Lower leg skin (tissue), 3 donors: ENCODE data around the gene AASDHPPT.

Experiments used
- CTCF ChIP-seq, 3 donors: fragments of 450-650 bp; IDR thresholded peaks; one replicate each; pipeline ENCODE4 v1.5.1; 2016; ENCODE audit warnings: antibody characterized with exemption in 3 of 3, mild to moderate bottlenecking in 3 of 3, moderate library complexity in 2 of 3
- POLR2A ChIP-seq, 2 donors: fragments of 450-650 bp; IDR thresholded peaks; one replicate each; pipeline ENCODE4 v1.6.1; 2016 to 2017; ENCODE audit warnings: antibody characterized with exemption in 2 of 2, mild to moderate bottlenecking in 1 of 2, moderate library complexity in 1 of 2

- no peak for TF ChIP-seq POLR2A (IDR thresholded peaks at IDR 0.05)
- TF ChIP-seq CTCF (IDR thresholded peaks at IDR 0.05) = no peak
Measured at GRCh38 chr11:106076171-106076918, 1.1 kb upstream of the AASDHPPT start.
